Activated naive CD4-positive, alpha-beta T cell treated with anti-CD3 and anti-CD28 coated beads for 36 hours (primary cell): ENCODE measurements around the gene PXK. TPM values are rescaled to one million over a fixed set of nuclear protein-coding genes. Genes with fewer than 3 reads are reported as not detected.
"Not testable (repeated sequence)": the region's sequence is repeated elsewhere in the genome, so short reads cannot be mapped to it uniquely, and the experiment has no call there.

Experiments used
- CTCF ChIA-PET: fragments of 350-600 bp; sonication (Branson Sonifier 250); formaldehyde crosslinking; loops from one replicate; lab custom pipeline; 2021; ENCODE audit warnings: antibody characterized with exemption; lab: Charles Lee
- DNase-seq: peaks from one replicate; pipeline ENCODE4 v3.0.0-alpha.2; 2020
- H3K27ac Mint-ChIP-seq: one replicate; pipeline ENCODE4 v1.8.0; 2021; ENCODE audit warnings: mild to moderate bottlenecking, mixed read lengths
- H3K27me3 Mint-ChIP-seq: one replicate; pipeline ENCODE4 v1.8.0; 2021; ENCODE audit warnings: low read depth, mixed read lengths
- H3K36me3 Mint-ChIP-seq: one replicate; pipeline ENCODE4 v1.8.0; 2021; ENCODE audit warnings: low read depth, mixed read lengths
- H3K4me1 Mint-ChIP-seq: one replicate; pipeline ENCODE4 v1.8.0; 2021; ENCODE audit warnings: low read depth, mixed read lengths
- H3K4me3 Mint-ChIP-seq: one replicate; pipeline ENCODE4 v1.8.0; 2021; ENCODE audit warnings: mild to moderate bottlenecking, moderate library complexity, mixed read lengths
- H3K9me3 Mint-ChIP-seq: one replicate; pipeline ENCODE4 v1.8.0; 2021; ENCODE audit warnings: mixed read lengths
- intact Hi-C: fragments of 100-400 bp; cut with micrococcal nuclease; formaldehyde crosslinking; loops from one replicate; pipeline ENCODE4 v1.15.1; 2023
- total RNA-seq, 2 experiments: library from RNA; stranded (reverse); gene quantifications; one replicate each; pipeline ENCODE4 v1.2.3, GENCODE V29; 2021

Gene PXK
- total RNA-seq, 2 experiments from 2014 or later = 44.7 to 46.1 TPM

- Mint-ChIP-seq H3K36me3 (peaks cover 16% of the 10 kb centered on the region), H3K4me3 (peak overlapping the region; percentile 91), H3K27me3 (no peaks in the 10 kb centered on the region), H3K9me3 (no peaks in the 10 kb centered on the region), H3K27ac (peak overlapping the region; percentile 92), H3K4me1 (peaks cover 20% of the 10 kb centered on the region)
- no peak for DNase-seq
- CTCF ChIA-PET = interaction anchor here (1.6 kb wide), 1 partner anchor 31 kb away, joined by 4 read pairs; no protein-coding TSS in a partner anchor
- intact Hi-C loops = loop anchor here (1.0 to 10.0 kb wide), 7 partner anchors 30 to 408 kb away; partner anchors contain the start of genes ABHD6, HTD2, KCTD6 and RPP14
These were observed 100.2 kb downstream of the PXK start for GRCh38 chr3:58432905-58433304.

GRCh38 chr3:58433400-58434167 is 100.9 kb downstream of the PXK start, which contains the start of gene PDHB:
TSS of gene PDHB (minus strand) at chr3:58433832. CDS start at chr3:58433809, 23 bp downstream.
- peak; percentile 89 for DNase-seq
- peak within 1 kb of the TSS; percentile 92 for H3K27ac Mint-ChIP-seq
- peaks cover 20% of the 10 kb centered on the region for H3K4me1 Mint-ChIP-seq
- CTCF ChIA-PET = interaction anchor here (0.6 to 1.6 kb wide), 3 partner anchors 19 to 62 kb away, joined by 3 to 4 read pairs (median 4); no protein-coding TSS in a partner anchor
- H3K4me3 Mint-ChIP-seq = peak within 1 kb of the TSS; percentile 91
- peaks cover 10% of the 10 kb centered on the region for H3K36me3 Mint-ChIP-seq
- intact Hi-C loops = loop anchor here (1.0 to 10.0 kb wide), 7 partner anchors 30 to 409 kb away; partner anchors contain the start of genes ABHD6, HTD2, KCTD6 and RPP14
- H3K9me3 Mint-ChIP-seq = no peaks in the 10 kb centered on the region
- no peaks in the 10 kb centered on the region for H3K27me3 Mint-ChIP-seq

GRCh38 chr3:58434168-58434504 is 101.4 kb downstream of the PXK start:
- intact Hi-C loops = loop anchor here (5.0 to 10.0 kb wide), 2 partner anchors 197 to 409 kb away; partner anchors contain the start of gene ABHD6
- Mint-ChIP-seq H3K9me3 (no peaks in the 10 kb centered on the region), H3K27ac (peak overlapping the region; percentile 67), H3K4me1 (peaks cover 20% of the 10 kb centered on the region), H3K36me3 (peaks cover 7% of the 10 kb centered on the region), H3K27me3 (no peaks in the 10 kb centered on the region), H3K4me3 (peak overlapping the region; percentile 91)
- no peak for DNase-seq
- CTCF ChIA-PET = interaction anchor here (0.6 to 1.6 kb wide), 3 partner anchors 19 to 62 kb away, joined by 3 to 4 read pairs (median 4); no protein-coding TSS in a partner anchor

- CTCF ChIA-PET = interaction anchor here (0.6 to 1.6 kb wide), 3 partner anchors 20 to 61 kb away, joined by 3 to 4 read pairs (median 4); no protein-coding TSS in a partner anchor
- Mint-ChIP-seq H3K36me3 (peaks cover 5% of the 10 kb centered on the region), H3K4me3 (peak overlapping the region; percentile 91), H3K9me3 (no peaks in the 10 kb centered on the region), H3K4me1 (peaks cover 20% of the 10 kb centered on the region), H3K27ac (no peak overlapping the region), H3K27me3 (no peaks in the 10 kb centered on the region)
- intact Hi-C loops = loop anchor here (5.0 to 10.0 kb wide), 2 partner anchors 197 to 410 kb away; partner anchors contain the start of gene ABHD6
- no peak for DNase-seq
These were observed 101.8 kb downstream of the PXK start for GRCh38 chr3:58434511-58434910.

- intact Hi-C loops = loop anchor here (5.0 to 10.0 kb wide), 2 partner anchors 198 to 410 kb away; partner anchors contain the start of gene ABHD6
- Mint-ChIP-seq H3K27ac (no peak overlapping the region), H3K27me3 (no peaks in the 10 kb centered on the region), H3K4me1 (peaks cover 18% of the 10 kb centered on the region), H3K4me3 (no peak overlapping the region), H3K36me3 (peaks cover 5% of the 10 kb centered on the region), H3K9me3 (no peaks in the 10 kb centered on the region)
- CTCF ChIA-PET = interaction anchor here (1.3 kb wide), 1 partner anchor 20 kb away, joined by 4 read pairs; no protein-coding TSS in a partner anchor
- no peak for DNase-seq
These were observed 102.3 kb downstream of the PXK start for GRCh38 chr3:58434990-58435389.

- intact Hi-C loops = loop anchor here (10.0 kb wide), 1 partner anchor 412 kb away; no protein-coding TSS in a partner anchor
- H3K36me3 Mint-ChIP-seq, DNase-seq, H3K27ac Mint-ChIP-seq, H3K27me3 Mint-ChIP-seq, H3K4me3 Mint-ChIP-seq, H3K9me3 Mint-ChIP-seq: not testable (repeated sequence)
- CTCF ChIA-PET = interaction anchor here (1.0 to 1.2 kb wide), 2 partner anchors 97 to 135 kb away, joined by 3 read pairs; no protein-coding TSS in a partner anchor
- peaks cover 12% of the 10 kb centered on the region for H3K4me1 Mint-ChIP-seq
These were observed 104.6 kb downstream of the PXK start for GRCh38 chr3:58437276-58437675.

GRCh38 chr3:58440996-58441355 is 108.3 kb downstream of the PXK start:
- H3K36me3 Mint-ChIP-seq, DNase-seq, H3K27ac Mint-ChIP-seq, CTCF ChIA-PET, H3K4me1 Mint-ChIP-seq, H3K27me3 Mint-ChIP-seq, H3K4me3 Mint-ChIP-seq, intact Hi-C loops, H3K9me3 Mint-ChIP-seq: not testable (repeated sequence)

GRCh38 chr3:58441514-58442450 is 109.1 kb downstream of the PXK start:
- Mint-ChIP-seq H3K4me3 (no peak overlapping the region), H3K27ac (no peak overlapping the region), H3K4me1 (no peaks in the 10 kb centered on the region), H3K9me3 (no peaks in the 10 kb centered on the region), H3K36me3 (no peaks in the 10 kb centered on the region), H3K27me3 (no peaks in the 10 kb centered on the region)
- intact Hi-C loops = no loop called here
- CTCF ChIA-PET = no interaction called here
- no peak for DNase-seq

GRCh38 chr3:58452176-58452575 is 119.5 kb downstream of the PXK start:
- Mint-ChIP-seq H3K4me1 (no peaks in the 10 kb centered on the region), H3K27me3 (no peaks in the 10 kb centered on the region), H3K9me3 (peaks cover 26% of the 10 kb centered on the region), H3K4me3 (no peak overlapping the region), H3K36me3 (peaks cover 9% of the 10 kb centered on the region), H3K27ac (no peak overlapping the region)
- CTCF ChIA-PET = interaction anchor here (2.2 kb wide), 1 partner anchor 12 kb away, joined by 8 read pairs; no protein-coding TSS in a partner anchor
- DNase-seq = no peak
- intact Hi-C loops = no loop called here

GRCh38 chr3:58459160-58459559 is 126.5 kb downstream of the PXK start:
- Mint-ChIP-seq H3K4me3 (no peak overlapping the region), H3K27me3 (peaks cover 3% of the 10 kb centered on the region), H3K36me3 (peaks cover 9% of the 10 kb centered on the region), H3K27ac (no peak overlapping the region), H3K9me3 (peaks cover 18% of the 10 kb centered on the region), H3K4me1 (peaks cover 8% of the 10 kb centered on the region)
- no peak for DNase-seq
- intact Hi-C loops = no loop called here
- CTCF ChIA-PET = interaction anchor here (0.9 kb wide), 1 partner anchor 76 kb away, joined by 3 read pairs; no protein-coding TSS in a partner anchor

- Mint-ChIP-seq H3K4me3 (no peak overlapping the region), H3K9me3 (no peaks in the 10 kb centered on the region), H3K36me3 (no peaks in the 10 kb centered on the region), H3K4me1 (peaks cover 15% of the 10 kb centered on the region), H3K27ac (no peak overlapping the region), H3K27me3 (peaks cover 3% of the 10 kb centered on the region)
- intact Hi-C loops = loop anchor here (1.0 to 2.0 kb wide), 7 partner anchors 8 to 167 kb away; partner anchors contain the start of genes HTD2, KCTD6, PDHB and RPP14
- no peak for DNase-seq
- CTCF ChIA-PET = no interaction called here
These were observed 130.1 kb downstream of the PXK start for GRCh38 chr3:58462829-58463180.
